Tibial nerve (tissue), 4 donors: ENCODE results near the gene MYO5A. TPM values are rescaled to one million over a fixed set of nuclear protein-coding genes. Genes with fewer than 3 reads are reported as not detected.

ENCODE experiments used
- DNase-seq, 2 donors: peaks; one replicate each; pipeline ENCODE4 v3.0.0-alpha.2; 2019; ENCODE audit warnings: low spot score in 2 of 2
- H3K27ac ChIP-seq, 4 donors: fragments of 200-600 bp; sonication (generic) in 3 of 4; one replicate each; pipeline ENCODE4 v1.5.1; 2017 to 2019; ENCODE audit warnings: mild to moderate bottlenecking in 1 of 4
- H3K27me3 ChIP-seq, 2 donors: fragments of 200-600 bp; sonication (generic) in 1 of 2; one replicate each; pipeline versions ENCODE4 v1.5.1 to v1.6.0; 2017 to 2019
- H3K36me3 ChIP-seq, 3 donors: fragments of 200-600 bp; sonication (generic); one replicate each; pipeline ENCODE4 v1.5.1; 2018 to 2019
- H3K4me1 ChIP-seq, 4 donors: fragments of 200-600 bp; sonication (generic) in 3 of 4; one replicate each; pipeline ENCODE4 v1.5.1; 2017 to 2019
- H3K4me3 ChIP-seq, 4 donors: fragments of 200-600 bp; sonication (generic) in 3 of 4; one replicate each; pipeline ENCODE4 v1.5.1; 2017 to 2019; ENCODE audit warnings: mild to moderate bottlenecking in 1 of 4, moderate library complexity in 1 of 4
- H3K9me3 ChIP-seq, 4 donors: fragments of 200-600 bp; sonication (generic) in 3 of 4; one replicate each; pipeline ENCODE4 v1.5.1; 2017 to 2019
- CTCF ChIP-seq, 5 experiments: fragments of 200-600 bp in 3 of 5; fragments of 450-650 bp in 2 of 5; sonication (generic) in 3 of 5; IDR thresholded peaks; one replicate each; pipeline ENCODE4 v1.5.1; 2016 to 2019; ENCODE audit warnings: antibody characterized with exemption in 5 of 5, mild to moderate bottlenecking in 3 of 5, moderate library complexity in 2 of 5
- EP300 ChIP-seq, 2 donors: sonication (generic); formaldehyde crosslinking; IDR thresholded peaks; one replicate each; pipeline ENCODE4 v1.6.1; 2017; ENCODE audit warnings: antibody characterized with exemption in 2 of 2, mild to moderate bottlenecking in 1 of 2
- POLR2A ChIP-seq, 2 donors: fragments of 450-650 bp; IDR thresholded peaks; one replicate each; pipeline ENCODE4 v1.6.1; 2017; ENCODE audit warnings: antibody characterized with exemption in 2 of 2, mild to moderate bottlenecking in 2 of 2, moderate library complexity in 2 of 2
- WGBS, 2 donors: methylation state at CpG; one replicate each; pipeline ENCODE4 v1.1.5; 2018; 5-methylcytosine and 5-hydroxymethylcytosine counted together
- total RNA-seq, 4 donors: library from RNA; depleted of rRNA; stranded (reverse); fragments of >200 nt; gene quantifications; one replicate each; pipeline ENCODE4 v1.1.0, GENCODE V29; 2016

The MYO5A gene
- total RNA-seq, 4 donors from 2014 or later: 38.7 to 101 (median 46.9) TPM

DNA sequence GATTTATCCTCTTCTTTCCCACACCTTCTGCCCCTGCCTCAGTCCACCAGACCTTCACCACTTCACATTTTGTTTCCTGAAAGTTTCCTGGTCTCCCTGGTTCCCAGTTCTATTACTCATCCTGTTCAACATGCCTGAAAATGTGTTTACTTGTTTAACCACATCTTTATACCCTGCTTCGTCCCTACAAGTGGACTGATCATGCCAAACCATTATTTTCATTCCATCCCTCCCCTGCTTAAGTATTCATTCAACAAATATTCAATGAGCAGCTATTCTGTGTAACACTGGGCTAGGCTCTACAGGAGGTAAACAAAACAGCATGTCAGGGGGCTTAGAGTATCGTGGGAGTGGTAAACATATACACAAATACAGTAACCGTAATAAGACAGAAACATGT lies 5.5 kb downstream of the MYO5A start:
- WGBS, 2 donors: 48 to 56% methylated on average over 3 of the region's 3 CpGs
- Histone ChIP-seq H3K4me3 (no peak overlapping the region), H3K27ac (peak overlapping the region in 2 of 4 donors; percentile 12 to 70), H3K9me3 (no peaks in the 10 kb centered on the region), H3K27me3 (no peaks in the 10 kb centered on the region), H3K36me3 (no peaks in the 10 kb centered on the region), H3K4me1 (peaks cover 0 to 38% (median 10%) of the 10 kb centered on the region in 4 donors)
- no peak for DNase-seq
- TF ChIP-seq CTCF (IDR thresholded peaks at IDR 0.05): no peak
- TF ChIP-seq POLR2A (IDR thresholded peaks at IDR 0.05): no peak
- TF ChIP-seq EP300 (IDR thresholded peaks at IDR 0.05): no peak

DNA sequence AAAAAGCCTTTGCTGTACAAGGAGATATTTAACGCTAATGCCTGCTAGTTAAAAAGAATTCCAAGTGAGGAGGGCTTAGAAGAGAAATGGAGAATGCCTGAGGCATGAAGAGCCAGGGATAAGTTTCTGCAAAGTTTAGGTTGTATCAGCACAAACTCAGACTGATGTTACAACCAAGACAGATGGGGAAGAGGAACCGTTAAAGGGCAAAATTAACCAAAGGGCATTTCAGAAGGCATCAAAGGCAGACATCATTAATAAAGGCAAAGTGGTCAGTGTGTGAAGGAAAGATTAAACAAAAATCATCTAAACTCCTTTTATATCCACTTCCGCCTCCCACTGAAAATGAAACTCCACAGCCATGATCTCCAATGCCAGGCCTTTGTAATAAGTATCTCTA lies 7.0 kb downstream of the MYO5A start:
- H3K27ac ChIP-seq: no peak overlapping the region
- no peaks in the 10 kb centered on the region for H3K9me3 ChIP-seq
- no peak for DNase-seq
- H3K27me3 ChIP-seq: no peaks in the 10 kb centered on the region
- 76 to 88% methylated on average over 3 of the region's 3 CpGs for WGBS, 2 donors
- H3K4me3 ChIP-seq: no peak overlapping the region
- H3K4me1 ChIP-seq: peaks cover 0 to 26% (median 10%) of the 10 kb centered on the region in 4 donors
- H3K36me3 ChIP-seq: no peaks in the 10 kb centered on the region
- no peak for TF ChIP-seq POLR2A (IDR thresholded peaks at IDR 0.05)
- TF ChIP-seq EP300 (IDR thresholded peaks at IDR 0.05): no peak
- TF ChIP-seq CTCF (IDR thresholded peaks at IDR 0.05): no peak

- no peak for DNase-seq
- Histone ChIP-seq H3K36me3 (no peaks in the 10 kb centered on the region), H3K27me3 (no peaks in the 10 kb centered on the region), H3K27ac (no peak overlapping the region), H3K4me1 (peaks cover 0 to 26% (median 10%) of the 10 kb centered on the region in 4 donors), H3K4me3 (no peak overlapping the region), H3K9me3 (no peaks in the 10 kb centered on the region)
- TF ChIP-seq CTCF (IDR thresholded peaks at IDR 0.05) (no peak), POLR2A (IDR thresholded peaks at IDR 0.05) (no peak), EP300 (IDR thresholded peaks at IDR 0.05) (no peak)
Observed at GRCh38 chr15:52520421-52520820, 8.3 kb downstream of the MYO5A start.

DNA sequence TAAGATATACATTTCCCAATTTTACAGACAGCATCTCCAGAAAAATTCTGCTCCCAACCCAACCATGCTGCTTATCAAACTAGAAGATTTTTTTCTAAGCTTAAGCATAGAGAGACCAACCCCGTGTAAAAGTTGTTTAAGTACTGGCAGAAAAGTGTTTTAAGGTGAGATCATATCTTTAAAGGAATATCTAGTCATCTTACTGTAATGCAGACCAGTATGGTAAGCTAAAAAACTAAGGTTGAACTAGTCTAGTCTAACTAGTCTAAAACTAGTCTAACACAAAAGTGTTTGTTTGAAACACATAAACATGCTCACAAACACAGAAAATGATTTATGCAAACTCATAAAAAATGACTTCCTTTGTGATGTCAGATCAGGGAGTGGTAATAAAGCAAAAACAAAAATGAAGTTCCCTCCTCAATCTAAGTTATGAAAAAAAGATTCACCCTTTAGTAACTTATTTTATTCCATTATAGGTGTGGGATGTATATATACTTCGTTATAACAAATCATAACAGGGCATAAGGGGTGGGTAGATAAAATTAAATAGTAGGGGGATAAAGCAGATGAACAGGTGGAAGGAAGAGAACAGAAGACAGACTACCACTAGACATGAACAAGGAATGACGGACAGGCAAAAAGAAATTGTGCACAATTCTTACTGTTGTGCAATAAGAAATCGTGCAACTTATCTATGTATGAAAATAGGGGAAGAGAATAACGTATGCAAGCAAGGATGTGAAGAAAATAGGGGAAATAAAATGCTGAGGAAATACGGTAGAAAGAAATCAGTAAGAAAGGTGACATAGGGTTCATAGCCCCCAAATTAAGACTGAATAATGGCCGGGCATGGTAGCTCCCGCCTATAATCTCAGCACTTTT lies 10.0 kb downstream of the MYO5A start:
- 63 to 69% methylated on average over 8 of the region's 8 CpGs for WGBS, 2 donors
- H3K4me1 ChIP-seq: peaks cover 0 to 26% (median 10%) of the 10 kb centered on the region in 4 donors
- no peak for TF ChIP-seq POLR2A (IDR thresholded peaks at IDR 0.05)
- TF ChIP-seq EP300 (IDR thresholded peaks at IDR 0.05): peak in 1 of 2 donors; percentile 32
- no peak for TF ChIP-seq CTCF (IDR thresholded peaks at IDR 0.05)
- no peak overlapping the region for H3K4me3 ChIP-seq
- H3K9me3 ChIP-seq: no peaks in the 10 kb centered on the region
- H3K36me3 ChIP-seq: no peaks in the 10 kb centered on the region
- no peak overlapping the region for H3K27ac ChIP-seq
- no peaks in the 10 kb centered on the region for H3K27me3 ChIP-seq
- no peak for DNase-seq

DNA sequence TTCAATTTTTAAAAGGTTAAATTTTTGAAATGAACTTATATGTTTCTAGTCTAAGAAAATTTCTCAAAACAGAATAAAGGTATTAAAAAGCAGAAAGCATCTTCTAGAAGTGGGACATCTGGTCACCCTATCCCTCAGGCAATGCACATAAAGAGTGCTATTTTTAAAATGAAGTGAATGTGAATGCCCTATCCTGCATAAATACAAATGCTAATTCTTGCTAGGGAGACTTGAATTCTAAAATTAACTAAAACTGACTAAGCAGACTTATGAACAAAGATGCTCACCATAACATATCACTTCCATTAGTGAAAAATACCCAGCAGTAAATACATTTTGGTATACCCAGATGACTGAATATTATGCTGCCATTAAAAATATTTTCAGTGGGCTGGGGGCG lies 11.7 kb downstream of the MYO5A start:
- Histone ChIP-seq H3K27me3 (no peaks in the 10 kb centered on the region), H3K27ac (no peak overlapping the region), H3K4me1 (peaks cover 0 to 15% (median 6%) of the 10 kb centered on the region in 4 donors), H3K4me3 (no peak overlapping the region), H3K9me3 (no peaks in the 10 kb centered on the region), H3K36me3 (no peaks in the 10 kb centered on the region)
- DNase-seq: no peak
- TF ChIP-seq EP300 (IDR thresholded peaks at IDR 0.05) (no peak), CTCF (IDR thresholded peaks at IDR 0.05) (no peak), POLR2A (IDR thresholded peaks at IDR 0.05) (no peak)
- 95 to 100% methylated on average over 1 of the region's 1 CpG for WGBS, 2 donors
